NCI-H2107 treated with DMSO at 0.1 percent for 48 hours (cell line): ENCODE data around the gene SPAG9.
"Not testable (repeated sequence)": the region's sequence is repeated elsewhere in the genome, so short reads cannot be mapped to it uniquely, and the experiment has no call there.

Experiments
- DNase-seq: peaks from one replicate; lab custom pipeline; 2025; ENCODE audit not compliant: unreplicated experiment; lab: John Stamatoyannopoulos, UW

The SPAG9 gene

DNA sequence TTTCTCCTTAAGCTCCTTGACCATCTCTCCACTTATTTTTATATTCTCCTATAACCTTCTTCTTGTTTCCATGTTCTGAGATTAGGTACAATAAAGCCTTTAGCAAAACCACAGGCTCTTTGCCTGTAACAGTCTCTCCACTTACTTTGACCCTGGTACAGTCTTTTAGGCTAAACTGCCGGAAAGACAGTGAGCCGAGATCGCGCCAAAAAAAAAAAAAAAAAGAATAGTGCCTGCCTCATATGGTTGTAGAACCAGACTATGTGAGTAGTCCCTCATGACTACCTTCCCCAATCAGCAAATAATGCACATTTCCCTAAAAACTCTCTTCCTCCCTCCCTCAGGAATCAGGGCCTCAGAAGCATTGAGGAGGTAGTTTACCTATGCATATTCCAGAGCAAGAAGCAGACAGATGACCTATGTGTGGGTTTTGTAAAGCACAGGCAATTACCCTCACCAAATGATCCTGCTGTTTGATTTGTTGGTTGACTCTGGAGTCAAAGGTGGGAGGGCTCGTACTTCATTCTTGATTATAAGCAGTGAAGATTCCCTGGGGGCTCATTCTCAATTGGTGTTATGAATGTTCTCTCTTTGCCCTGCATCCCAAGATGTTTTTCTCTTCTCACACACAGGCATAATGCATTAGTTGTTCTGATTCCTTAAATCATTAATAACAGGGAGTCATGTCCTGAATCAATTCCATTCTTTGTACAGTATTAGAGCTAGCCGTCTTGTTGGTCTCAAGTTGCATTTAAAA is 23.8 kb upstream of the SPAG9 start:
- peak; percentile 72 for DNase-seq

GRCh38 chr17:51142597-51142996 is 21.9 kb upstream of the SPAG9 start:
- no peak for DNase-seq

GRCh38 chr17:51135956-51136355 is 15.3 kb upstream of the SPAG9 start:
- no peak for DNase-seq

DNA sequence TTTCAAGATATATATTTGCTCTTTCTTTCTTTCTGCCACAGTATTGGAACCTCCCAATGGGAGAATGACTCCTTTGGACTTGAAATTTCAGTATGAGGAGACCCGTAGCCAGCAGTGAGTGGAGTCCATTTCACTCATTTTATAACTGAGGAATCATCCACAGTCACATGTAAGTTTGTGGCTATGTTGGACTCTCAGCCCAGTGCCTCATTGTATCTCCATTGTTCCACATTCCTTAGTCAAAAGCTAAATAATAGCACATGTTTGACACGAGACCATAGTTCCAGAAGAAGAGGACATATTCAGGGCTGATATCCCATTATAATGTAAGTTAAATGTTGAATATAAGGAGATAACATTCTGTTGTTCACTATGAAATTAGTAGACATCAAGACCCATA is 12.7 kb upstream of the SPAG9 start:
- DNase-seq: no peak

DNA sequence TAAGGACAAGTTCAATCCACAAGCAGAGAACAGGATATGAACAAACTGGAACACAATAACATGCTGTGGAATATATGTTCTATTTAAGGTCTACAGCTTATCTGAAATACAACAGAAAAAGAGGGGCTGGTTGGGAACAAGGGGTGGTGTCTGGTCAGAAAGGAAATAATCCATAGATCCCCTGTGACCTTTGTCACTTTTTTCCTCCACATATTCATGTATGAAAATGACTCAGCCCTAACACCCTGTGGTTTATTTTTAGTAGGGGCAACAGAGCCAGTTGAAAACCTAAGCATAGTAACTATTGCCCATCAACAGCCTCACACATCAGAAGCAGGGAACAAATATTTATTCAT is 12.3 kb upstream of the SPAG9 start:
- DNase-seq: no peak

GRCh38 chr17:51128076-51128475 is 7.4 kb upstream of the SPAG9 start:
- no peak for DNase-seq

DNA sequence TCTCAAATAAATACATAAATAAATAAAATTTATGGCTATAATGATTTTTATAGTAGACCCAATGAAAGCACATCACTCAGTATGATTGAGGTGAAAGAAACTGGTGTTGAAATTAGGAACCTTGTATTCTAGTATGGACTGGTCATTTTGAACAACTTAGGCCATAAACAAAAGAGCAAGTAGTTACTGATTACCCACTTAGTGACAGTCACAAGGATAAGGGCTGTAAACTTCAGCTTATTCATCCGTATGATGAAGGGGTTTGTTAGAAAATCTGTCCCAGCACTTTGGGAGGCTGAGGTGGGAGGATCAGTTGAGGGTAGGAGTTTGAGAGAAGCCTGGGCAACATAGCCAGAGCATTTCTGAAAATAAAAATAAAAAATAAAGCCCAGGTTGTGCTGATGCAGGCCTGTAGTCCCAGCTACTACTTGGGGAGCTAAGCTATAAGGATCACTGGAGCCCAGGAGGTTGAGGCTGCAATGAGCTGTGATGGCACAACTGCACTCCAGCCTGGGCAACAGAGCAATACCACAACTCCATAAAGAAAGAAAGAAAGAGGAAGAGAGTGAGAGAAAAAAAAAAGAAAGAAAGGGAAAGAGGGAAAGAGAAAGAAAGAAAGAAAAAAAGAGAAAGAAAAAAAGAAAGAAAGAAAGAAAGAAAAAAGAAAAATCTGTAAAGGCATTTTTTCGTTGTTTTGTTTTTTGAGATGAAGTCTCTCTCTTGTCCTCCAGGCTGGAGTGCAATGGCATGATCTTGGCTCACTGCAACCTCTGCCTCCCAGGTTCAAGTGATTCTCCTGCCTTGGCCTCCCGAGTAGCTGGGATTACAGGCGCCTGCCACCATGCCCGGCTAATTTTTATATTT is 4.2 kb upstream of the SPAG9 start:
- DNase-seq: no peak

DNA sequence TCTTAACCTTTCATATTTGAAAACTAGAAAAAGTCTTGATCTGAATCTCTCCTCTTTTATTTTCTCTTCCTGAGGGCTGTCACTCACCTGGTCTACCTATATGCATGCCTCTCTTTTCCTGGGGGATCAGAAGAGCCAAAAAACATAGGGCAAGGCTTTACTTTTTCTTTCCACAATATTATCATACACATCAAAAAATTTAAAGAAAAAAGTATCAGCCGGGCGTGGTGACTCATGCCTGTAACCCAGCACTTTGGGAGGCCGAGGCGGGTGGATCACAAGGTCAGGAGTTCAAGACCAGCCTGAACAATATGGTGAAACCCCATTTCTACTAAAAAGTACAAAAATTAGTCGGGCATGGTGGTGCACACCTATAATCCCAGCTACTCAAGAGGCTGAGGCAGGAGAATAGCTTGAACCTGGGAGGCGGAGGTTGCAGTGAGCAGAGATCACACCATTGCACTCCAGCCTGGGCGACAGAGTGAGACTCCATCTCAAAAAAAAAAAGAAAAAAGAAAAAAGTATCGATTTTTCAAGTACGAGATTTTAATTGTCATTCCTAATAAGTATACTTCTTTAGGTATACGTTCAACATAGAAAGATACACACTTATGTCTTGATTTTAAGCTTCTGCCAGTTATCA is 1.9 kb upstream of the SPAG9 start:
- not testable (repeated sequence) for DNase-seq

GRCh38 chr17:51121620-51122472 is 1.2 kb upstream of the SPAG9 start:
- DNase-seq: no peak

DNA sequence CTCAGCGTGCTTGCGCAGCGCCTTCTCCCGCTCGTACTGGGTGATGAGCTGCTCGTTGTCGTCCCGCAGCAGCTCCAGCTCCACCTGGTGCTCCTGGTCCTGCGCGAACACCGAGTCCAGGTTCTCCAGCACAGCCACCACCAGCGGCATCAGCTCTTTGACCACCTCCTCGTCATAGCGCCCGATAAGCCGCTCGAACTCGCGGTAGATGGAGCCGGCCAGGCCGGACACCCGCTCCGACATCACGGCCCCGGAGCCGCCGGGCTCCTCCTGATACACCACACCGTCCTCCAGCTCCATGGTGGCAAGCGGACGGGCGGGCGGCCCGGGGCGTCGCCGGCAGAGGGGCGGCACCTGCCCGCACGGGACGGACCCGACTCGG is 320 bp downstream of the SPAG9 start:
- DNase-seq: no peak

GRCh38 chr17:51119415-51120356 is 982 bp downstream of the SPAG9 start:
- DNase-seq: no peak

DNA sequence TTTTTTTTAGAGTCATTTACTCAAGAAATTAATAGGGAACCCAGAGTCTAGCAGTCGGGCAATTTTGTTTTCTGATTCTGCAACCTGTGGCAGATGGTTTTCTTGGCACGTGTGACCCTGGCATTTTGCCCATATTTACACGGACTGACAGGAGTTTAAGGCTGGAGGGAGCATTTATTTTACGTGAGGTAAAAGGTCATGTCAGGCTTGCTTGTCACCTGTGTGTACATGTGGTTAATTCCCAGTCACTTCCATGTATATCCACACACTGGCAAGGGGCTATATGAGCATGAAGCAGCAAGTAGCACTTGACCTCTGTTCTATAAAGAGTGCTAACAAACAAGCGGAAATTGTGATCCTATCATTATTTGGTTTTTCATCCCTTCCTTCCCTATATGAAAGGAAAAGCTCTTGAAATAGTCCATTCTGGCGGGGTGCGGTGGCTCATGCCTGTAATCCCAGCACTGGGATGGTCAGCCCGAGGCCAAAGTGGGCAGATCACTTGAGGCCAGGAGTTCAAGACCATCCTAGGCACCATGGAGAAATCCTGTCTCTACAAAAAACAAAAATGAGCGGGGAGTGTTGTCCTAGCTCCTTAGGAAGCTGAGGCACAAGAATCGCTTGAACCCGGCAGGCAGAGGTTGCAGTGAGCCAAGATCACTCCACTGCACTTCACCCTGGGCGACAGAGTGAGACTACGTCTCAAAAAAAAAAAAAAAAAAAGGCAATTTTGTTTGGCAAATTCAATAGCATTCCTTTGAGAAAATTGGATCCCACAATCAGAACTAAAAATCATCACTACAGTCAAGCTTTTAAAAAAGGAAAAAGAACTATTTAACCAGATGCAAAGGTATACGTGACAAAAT is 2.1 kb downstream of the SPAG9 start:
- peak; percentile 65 for DNase-seq

DNA sequence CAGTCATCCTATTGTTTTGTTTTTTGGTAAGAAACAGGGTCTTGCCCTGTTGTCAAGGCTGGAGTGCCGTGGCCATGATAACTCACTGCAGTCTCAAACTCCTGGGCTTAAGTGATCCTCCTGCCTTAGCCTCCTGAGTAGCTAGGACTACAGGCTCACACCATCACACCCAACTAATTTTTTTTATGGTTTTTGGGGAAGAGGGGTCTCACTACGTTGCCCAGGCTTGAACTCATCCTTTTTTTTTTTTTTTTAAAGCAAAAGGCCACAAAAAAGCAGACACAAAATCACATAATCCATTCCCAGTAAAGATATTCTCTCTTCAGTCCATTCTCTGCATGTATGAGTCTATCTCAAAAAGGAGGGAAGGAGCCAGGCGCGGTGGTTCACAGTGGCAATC is 5.5 kb downstream of the SPAG9 start:
- no peak for DNase-seq

DNA sequence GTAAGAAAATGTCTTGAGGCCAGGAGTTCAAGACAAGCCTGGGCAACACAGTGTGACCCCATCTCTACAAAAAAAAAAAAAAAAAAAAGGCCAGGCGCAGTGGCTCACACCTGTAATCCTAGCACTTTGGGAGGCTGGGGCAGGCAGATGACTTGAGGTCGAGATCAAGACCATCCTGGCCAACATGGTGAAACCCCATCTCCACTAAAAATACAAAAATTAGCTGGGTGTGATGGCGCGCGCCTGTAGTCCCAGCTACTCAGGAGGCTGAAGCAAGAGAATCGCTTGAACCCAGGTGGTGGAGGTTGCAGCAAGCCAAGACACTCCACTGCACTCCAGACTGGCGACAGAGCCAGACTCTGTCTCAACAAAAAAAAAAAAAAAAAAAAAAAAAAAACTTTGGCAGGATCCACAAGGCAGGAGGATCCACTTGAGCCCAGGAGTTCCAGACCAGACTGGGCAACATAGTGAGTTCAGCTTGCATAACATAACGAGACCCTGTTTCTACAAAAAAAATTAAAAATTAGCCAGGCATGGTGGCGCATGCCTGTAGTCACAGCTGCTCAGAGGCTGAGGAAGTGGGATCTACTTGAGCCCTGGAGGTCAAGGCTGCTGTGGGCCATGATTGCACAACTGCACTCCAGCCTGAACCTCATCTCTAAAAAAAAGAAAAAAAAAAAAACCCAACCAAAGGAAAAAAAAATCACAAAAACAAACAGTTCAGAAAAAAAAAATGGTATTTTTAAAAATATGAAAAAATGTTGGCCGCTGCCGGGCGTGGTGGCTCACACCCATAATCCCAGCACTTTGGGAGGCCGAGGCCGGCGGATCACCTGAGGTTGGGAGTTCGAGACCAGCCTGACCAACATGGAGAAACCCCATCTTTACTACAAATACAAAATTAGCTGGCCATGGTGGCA is 8.1 kb downstream of the SPAG9 start:
- DNase-seq: not testable (repeated sequence)

GRCh38 chr17:51107778-51108177 is 12.9 kb downstream of the SPAG9 start:
- DNase-seq: no peak

DNA sequence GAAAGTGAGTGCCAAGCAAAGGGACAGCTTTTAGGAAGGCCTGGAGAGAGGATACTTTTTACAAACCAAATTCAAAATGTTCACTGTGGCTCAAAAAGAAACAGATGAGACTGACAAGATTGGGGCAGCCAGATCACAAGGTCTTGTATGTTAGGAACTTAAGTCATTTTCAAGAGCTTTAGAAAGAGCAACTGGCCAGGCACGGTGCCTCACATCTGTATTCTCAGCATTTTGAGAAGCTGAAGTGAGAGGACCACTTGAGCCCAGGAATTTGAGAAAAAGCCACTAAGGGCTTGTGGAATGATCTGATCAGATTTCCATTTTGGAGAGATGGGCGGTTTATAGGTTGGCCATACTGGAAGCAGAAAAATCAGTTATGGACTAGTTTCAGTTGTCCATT is 17.2 kb downstream of the SPAG9 start:
- no peak for DNase-seq

DNA sequence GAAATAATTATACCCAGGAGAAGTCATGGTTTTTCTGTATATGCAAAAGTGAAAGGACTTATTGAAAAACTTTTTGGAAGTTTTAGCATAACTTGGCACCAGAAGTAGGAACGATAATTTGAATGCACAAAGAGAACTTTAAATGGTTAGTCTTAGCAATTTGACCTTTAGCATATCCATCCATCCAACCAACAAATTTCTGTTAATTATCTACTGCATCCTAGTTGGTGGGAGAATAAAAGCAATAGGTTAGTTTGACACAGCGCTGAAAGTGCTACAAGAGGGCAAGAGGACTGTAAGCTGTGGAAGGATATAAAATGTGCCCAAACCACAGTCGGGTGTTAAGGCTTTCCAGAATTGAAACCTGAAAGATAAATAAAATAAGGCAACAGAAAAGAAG is 17.6 kb downstream of the SPAG9 start:
- DNase-seq: no peak
